H9 (cell line): Measurements from ENCODE around the gene TPRG1. TPM values are rescaled to one million over a fixed set of nuclear protein-coding genes. Genes with fewer than 3 reads are reported as not detected.
A peak's percentile ranks its signal among the peaks of the same experiment; 100 is the strongest.

Source experiments
- DNase-seq: peaks from one replicate; pipeline ENCODE4 v3.0.0-alpha.2; 2017
- H2AFZ ChIP-seq: one replicate; pipeline ENCODE4 v1.6.1; 2013; ENCODE audit warnings: mild to moderate bottlenecking, low read length, control low read depth, moderate library complexity
- H2AK5ac ChIP-seq: 2 replicates; pipeline ENCODE4 v1.6.1; 2013; ENCODE audit warnings: low read length, control low read depth, mixed read lengths; ENCODE audit not compliant: insufficient read length
- H2BK120ac ChIP-seq: one replicate; pipeline ENCODE4 v1.6.1; 2013; ENCODE audit warnings: low read depth, mild to moderate bottlenecking, low read length, control low read depth, inconsistent platforms; ENCODE audit not compliant: poor library complexity, severe bottlenecking
- H2BK12ac ChIP-seq: 2 replicates; pipeline ENCODE4 v1.6.1; 2013; ENCODE audit warnings: low read length, control low read depth, mixed read lengths, low read depth; ENCODE audit not compliant: insufficient read length
- H2BK15ac ChIP-seq: 2 replicates; pipeline ENCODE4 v1.6.1; 2013; ENCODE audit warnings: low read depth, low read length, control low read depth
- H2BK20ac ChIP-seq: one replicate; pipeline ENCODE4 v1.6.1; 2013; ENCODE audit warnings: low read depth, mild to moderate bottlenecking, low read length, control low read depth, inconsistent platforms; ENCODE audit not compliant: poor library complexity, severe bottlenecking
- H2BK5ac ChIP-seq: 2 replicates; pipeline ENCODE4 v1.6.1; 2013; ENCODE audit warnings: low read length, control low read depth, mixed read lengths; ENCODE audit not compliant: insufficient read length
- H3K14ac ChIP-seq: 2 replicates; pipeline ENCODE4 v1.6.1; 2013; ENCODE audit warnings: low read length, control low read depth; ENCODE audit not compliant: insufficient read depth
- H3K18ac ChIP-seq: 2 replicates; pipeline ENCODE4 v1.6.1; 2013; ENCODE audit warnings: low read depth, mild to moderate bottlenecking, mixed read lengths, low read length, control low read depth; ENCODE audit not compliant: insufficient read length
- H3K23ac ChIP-seq: 2 replicates; pipeline ENCODE4 v1.6.1; 2013; ENCODE audit warnings: low read length, control low read depth, mixed read lengths, low read depth; ENCODE audit not compliant: insufficient read length
- H3K23me2 ChIP-seq: 2 replicates; pipeline ENCODE4 v1.6.1; 2013; ENCODE audit warnings: low read depth, mild to moderate bottlenecking, mixed read lengths, low read length, control low read depth; ENCODE audit not compliant: insufficient read length, poor library complexity, severe bottlenecking
- H3K27ac ChIP-seq: 2 replicates; pipeline ENCODE4 v1.5.1; 2013; ENCODE audit warnings: low read length, control low read depth, mixed read lengths, low read depth; ENCODE audit not compliant: insufficient read length
- H3K27me3 ChIP-seq: 2 replicates; pipeline ENCODE4 v1.6.1; 2013; ENCODE audit warnings: low read length, control low read depth, inconsistent platforms; ENCODE audit not compliant: insufficient read depth
- H3K4ac ChIP-seq: 2 replicates; pipeline ENCODE4 v1.6.1; 2013; ENCODE audit warnings: low read depth, mild to moderate bottlenecking, control low read depth, inconsistent platforms, low read length, moderate library complexity
- H3K4me1 ChIP-seq: 2 replicates; pipeline ENCODE4 v1.6.1; 2013; ENCODE audit warnings: low read length, control low read depth, inconsistent platforms; ENCODE audit not compliant: insufficient read depth
- H3K4me2 ChIP-seq: 2 replicates; pipeline ENCODE4 v1.6.1; 2013; ENCODE audit warnings: low read length, control low read depth, mixed read lengths; ENCODE audit not compliant: insufficient read length, insufficient read depth
- H3K56ac ChIP-seq: 2 replicates; pipeline ENCODE4 v1.6.1; 2013; ENCODE audit warnings: low read depth, mild to moderate bottlenecking, mixed read lengths, low read length, control low read depth; ENCODE audit not compliant: insufficient read length
- H3K79me1 ChIP-seq: 2 replicates; pipeline ENCODE4 v1.6.1; 2013; ENCODE audit warnings: low read depth, mild to moderate bottlenecking, moderate library complexity, low read length, control low read depth, inconsistent platforms; ENCODE audit not compliant: insufficient read depth, poor library complexity, severe bottlenecking
- H3K79me2 ChIP-seq: 2 replicates; pipeline ENCODE4 v1.6.1; 2013; ENCODE audit warnings: low read length, control low read depth, inconsistent platforms; ENCODE audit not compliant: insufficient read depth
- H3K9ac ChIP-seq: 2 replicates; pipeline ENCODE4 v1.6.1; 2013; ENCODE audit warnings: low read length, control low read depth, mixed read lengths; ENCODE audit not compliant: insufficient read length; ENCODE audit errors: extremely low read depth
- H3K9me3 ChIP-seq: one replicate; pipeline ENCODE4 v1.6.1; 2013; ENCODE audit warnings: low read depth, low read length, inconsistent platforms; ENCODE audit not compliant: control insufficient read depth
- H3T11ph ChIP-seq: one replicate; pipeline ENCODE4 v1.6.1; 2013; ENCODE audit warnings: mild to moderate bottlenecking, low read length, control low read depth, inconsistent platforms
- H4K20me1 ChIP-seq: one replicate; pipeline ENCODE4 v1.6.1; 2013; ENCODE audit not compliant: control insufficient read depth, insufficient read length, insufficient read depth
- H4K5ac ChIP-seq: 2 replicates; pipeline ENCODE4 v1.6.1; 2013; ENCODE audit warnings: low read depth, mild to moderate bottlenecking, mixed read lengths, low read length, control low read depth; ENCODE audit not compliant: insufficient read length
- H4K8ac ChIP-seq: replicated peaks from 2 replicates; pipeline ENCODE4 v1.6.1; 2013; ENCODE audit warnings: low read length, control low read depth, mixed read lengths, low read depth; ENCODE audit not compliant: insufficient read length
- H4K91ac ChIP-seq: 2 replicates; pipeline ENCODE4 v1.6.1; 2013; ENCODE audit warnings: low read depth, mild to moderate bottlenecking, moderate library complexity, mixed read lengths, low read length, control low read depth; ENCODE audit not compliant: insufficient read length
- H3K27ac Mint-ChIP-seq, 3 experiments: 2 replicates in 2 of 3; 3 replicates in 1 of 3; pipeline ENCODE4 v1.8.0; 2020 to 2021; ENCODE audit warnings: mixed read lengths in 3 of 3, mild to moderate bottlenecking in 1 of 3, moderate library complexity in 1 of 3
- H3K27me3 Mint-ChIP-seq: 2 replicates; pipeline ENCODE4 v1.8.0; 2021; ENCODE audit warnings: low read depth, mild to moderate bottlenecking, moderate library complexity, mixed read lengths
- H3K36me3 Mint-ChIP-seq, 3 experiments: 2 replicates in 2 of 3; 3 replicates in 1 of 3; pipeline ENCODE4 v1.8.0; 2020 to 2021; ENCODE audit warnings: low read depth in 3 of 3, mixed read lengths in 3 of 3; ENCODE audit not compliant: insufficient read depth in 1 of 3
- H3K4me1 Mint-ChIP-seq, 2 experiments: 2 replicates each; pipeline ENCODE4 v1.8.0; 2020; ENCODE audit warnings: mixed read lengths in 2 of 2
- H3K4me3 Mint-ChIP-seq, 2 experiments: 2 replicates in 1 of 2; 3 replicates in 1 of 2; pipeline ENCODE4 v1.8.0; 2020 to 2021; ENCODE audit warnings: mild to moderate bottlenecking in 2 of 2, mixed read lengths in 2 of 2, moderate library complexity in 1 of 2
- H3K9me3 Mint-ChIP-seq, 2 experiments: 2 replicates in 1 of 2; 3 replicates in 1 of 2; pipeline ENCODE4 v1.8.0; 2020; ENCODE audit warnings: mild to moderate bottlenecking in 2 of 2, mixed read lengths in 2 of 2, moderate library complexity in 1 of 2
- WGBS: extraction: QIAGEN DNeasy Blood & Tissue Kit; methylation state at CpG from one replicate; pipeline ENCODE4 v1.1.7; 2013; ENCODE audit warnings: missing lambda C conversion rate, low lambda C conversion rate, mixed read lengths; ENCODE audit not compliant: insufficient read length; ENCODE audit errors: extremely low coverage; 5-methylcytosine and 5-hydroxymethylcytosine counted together
- total RNA-seq: library from RNA; stranded (reverse); gene quantifications from 2 replicates; pipeline ENCODE4 v1.2.1, GENCODE V29; 2021
- TF ChIP-seq, protein P1 (sequence below): fragments of 200-600 bp; sonication (generic); conservative IDR thresholded peaks from 3 replicates; pipeline ENCODE4 v1.8.0; 2021; ENCODE audit warnings: antibody characterized with exemption, mild to moderate bottlenecking

Gene TPRG1
- total RNA-seq, 1 experiment from 2014 or later, result 0.66 TPM

DNA sequence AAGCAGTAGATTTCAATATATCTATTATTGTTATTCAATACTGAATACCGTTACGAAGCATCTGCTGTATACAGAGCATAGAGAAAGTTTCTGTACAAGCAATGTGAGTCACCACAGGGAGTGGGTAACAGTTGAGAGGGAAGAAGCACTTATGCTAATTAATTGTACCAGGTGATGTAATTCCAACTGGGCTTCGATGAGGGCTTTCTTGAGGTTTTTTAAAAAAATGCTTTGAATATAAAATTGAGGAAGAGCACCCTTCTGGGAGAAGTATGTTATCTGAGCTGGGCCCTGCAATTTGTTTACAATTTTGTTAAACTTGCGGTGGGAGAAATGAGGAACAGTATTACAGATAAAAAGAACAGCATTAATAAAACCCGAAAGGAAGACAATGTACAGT, 197.9 kb downstream of the TPRG1 start:
- Histone ChIP-seq H3K79me2 (no peaks in the 10 kb centered on the region), H2BK5ac (no peak overlapping the region), H4K5ac (no peak overlapping the region), H2BK20ac (no peak overlapping the region), H3K4ac (no peak overlapping the region), H3K23ac (no peak overlapping the region), H2BK12ac (no peak overlapping the region), H2AFZ (no peak overlapping the region), H3K9ac (no peak overlapping the region), H4K20me1 (no peaks in the 10 kb centered on the region), H3K14ac (no peak overlapping the region), H3K23me2 (no peaks in the 10 kb centered on the region), H3K27ac (no peak overlapping the region), H3K4me1 (peaks cover 3% of the 10 kb centered on the region; the same call in 1 of the 2 replicates), H3K79me1 (no peaks in the 10 kb centered on the region), H2BK120ac (peak overlapping the region; percentile 36), H3K56ac (no peak overlapping the region), H3K27me3 (no peaks in the 10 kb centered on the region), H4K8ac (no peak overlapping the region), H3K4me2 (no peak overlapping the region), H3K9me3 (no peaks in the 10 kb centered on the region), H2BK15ac (no peak overlapping the region), H3K18ac (no peak overlapping the region), H2AK5ac (no peak overlapping the region), H3T11ph (no peak overlapping the region), H4K91ac (no peak overlapping the region)
- Mint-ChIP-seq H3K27ac (peak overlapping the region in 2 of 3 experiments; percentile 9 to 59; a peak in 4 of 7 replicates), H3K27me3 (no peaks in the 10 kb centered on the region), H3K4me3 (no peak overlapping the region), H3K4me1 (peaks cover 30 to 34% of the 10 kb centered on the region in 2 experiments), H3K36me3 (no peaks in the 10 kb centered on the region; a peak in 1 of 7 replicates), H3K9me3 (peaks cover 0 to 4% of the 10 kb centered on the region in 2 experiments; a peak in 1 of 5 replicates)
- no CpG with 5 or more reads among the region's 5 CpGs for WGBS
- no peak for DNase-seq
- TF ChIP-seq, protein P1, sequence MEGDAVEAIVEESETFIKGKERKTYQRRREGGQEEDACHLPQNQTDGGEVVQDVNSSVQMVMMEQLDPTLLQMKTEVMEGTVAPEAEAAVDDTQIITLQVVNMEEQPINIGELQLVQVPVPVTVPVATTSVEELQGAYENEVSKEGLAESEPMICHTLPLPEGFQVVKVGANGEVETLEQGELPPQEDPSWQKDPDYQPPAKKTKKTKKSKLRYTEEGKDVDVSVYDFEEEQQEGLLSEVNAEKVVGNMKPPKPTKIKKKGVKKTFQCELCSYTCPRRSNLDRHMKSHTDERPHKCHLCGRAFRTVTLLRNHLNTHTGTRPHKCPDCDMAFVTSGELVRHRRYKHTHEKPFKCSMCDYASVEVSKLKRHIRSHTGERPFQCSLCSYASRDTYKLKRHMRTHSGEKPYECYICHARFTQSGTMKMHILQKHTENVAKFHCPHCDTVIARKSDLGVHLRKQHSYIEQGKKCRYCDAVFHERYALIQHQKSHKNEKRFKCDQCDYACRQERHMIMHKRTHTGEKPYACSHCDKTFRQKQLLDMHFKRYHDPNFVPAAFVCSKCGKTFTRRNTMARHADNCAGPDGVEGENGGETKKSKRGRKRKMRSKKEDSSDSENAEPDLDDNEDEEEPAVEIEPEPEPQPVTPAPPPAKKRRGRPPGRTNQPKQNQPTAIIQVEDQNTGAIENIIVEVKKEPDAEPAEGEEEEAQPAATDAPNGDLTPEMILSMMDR, result no peak
